Right renal pelvis (tissue), 4 donors: ENCODE results near the gene SPA17. TPM values are rescaled to one million over a fixed set of nuclear protein-coding genes. Genes with fewer than 3 reads are reported as not detected.

Experiments used
- DNase-seq, 4 donors: peaks; one replicate each; pipeline ENCODE4 v3.0.0-alpha.2; 2013; ENCODE audit warnings: low read depth in 4 of 4, low spot score in 3 of 4, missing footprints in 1 of 4
- polyA plus RNA-seq, 4 donors: library from polyadenylated mRNA; unstranded; fragments of 120-200 nt; gene quantifications; one replicate each; pipeline ENCODE4 v1.2.1, GENCODE V29; 2013; ENCODE audit not compliant: insufficient read length in 4 of 4

SPA17 gene
- polyA plus RNA-seq, 4 donors = 19.4 to 22.7 (median 20.2) TPM

DNA sequence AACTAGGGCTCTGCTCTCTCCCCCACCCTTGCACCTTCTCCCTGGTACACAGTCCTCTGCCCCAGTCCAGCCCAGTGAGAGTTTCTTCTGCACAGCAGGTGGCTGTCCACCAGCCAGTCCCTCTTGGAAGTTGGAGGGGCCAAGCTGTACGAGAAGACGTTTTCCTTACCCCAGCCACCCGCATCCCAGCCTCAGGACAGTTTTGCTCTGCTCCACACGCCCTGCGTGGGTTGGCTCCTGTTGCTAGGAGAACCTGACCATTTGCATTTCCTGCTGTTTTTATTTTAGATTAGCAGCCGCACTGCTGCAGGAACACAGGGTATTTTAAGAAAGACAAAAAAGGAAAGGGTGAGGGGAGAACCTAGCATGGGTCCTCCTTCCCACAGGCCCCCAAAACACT, 48.5 kb downstream of the SPA17 start:
- DNase-seq = no peak

DNA sequence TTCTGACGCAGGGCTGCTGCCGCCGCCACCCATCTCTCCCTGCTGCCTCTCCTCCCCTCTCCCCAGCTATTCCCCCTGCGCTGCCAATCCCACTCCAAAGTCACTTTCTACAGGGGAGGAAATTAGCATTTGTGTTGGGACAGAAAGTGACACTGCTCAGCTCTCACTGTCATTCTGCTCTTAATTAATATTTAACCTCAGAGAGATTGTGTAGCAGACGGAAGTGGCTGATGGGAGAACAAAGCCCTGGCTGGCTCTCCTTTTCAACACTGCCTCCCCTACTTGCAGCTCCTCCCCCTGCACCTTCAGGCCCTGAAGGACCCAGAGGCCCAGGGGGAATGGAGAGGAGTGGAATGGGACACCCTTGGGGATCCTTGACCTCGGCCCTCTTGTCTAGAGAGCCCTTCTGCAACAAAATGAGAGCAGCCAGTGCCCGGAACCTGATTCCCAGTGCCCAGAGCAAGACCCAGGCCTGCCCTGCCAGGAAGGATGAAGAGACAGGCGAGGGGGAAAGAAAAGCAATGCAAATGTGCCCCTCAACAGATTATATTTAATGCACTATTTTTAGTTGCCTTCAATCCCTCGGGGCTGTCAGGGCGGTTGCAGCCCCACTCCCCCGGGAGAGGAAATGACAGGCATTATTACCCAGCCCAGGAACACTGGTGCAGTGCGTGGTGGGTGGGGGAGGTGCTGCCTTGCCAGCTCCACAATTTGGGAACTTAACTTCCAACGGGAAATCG, 51.4 kb downstream of the SPA17 start:
- DNase-seq = no peak

DNA sequence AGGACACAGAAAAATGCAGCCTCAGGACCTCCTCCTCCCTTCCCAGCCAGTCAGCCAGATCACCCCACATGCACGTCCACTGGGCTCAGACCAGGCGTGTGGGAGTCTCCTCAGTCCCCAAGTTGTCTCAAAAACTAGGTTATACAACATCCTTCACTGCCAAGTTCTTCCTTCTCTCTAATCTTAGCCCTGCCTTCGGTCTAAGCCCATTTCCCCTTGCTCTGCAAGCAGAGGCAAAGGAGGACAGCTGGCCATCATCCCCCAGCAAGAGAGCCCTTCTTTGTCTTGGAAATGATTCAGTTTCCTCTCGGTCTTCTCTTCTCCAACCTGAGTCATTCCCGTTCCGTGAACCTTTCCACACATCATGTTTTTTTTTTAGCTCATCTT, 52.0 kb downstream of the SPA17 start:
- DNase-seq = no peak

DNA sequence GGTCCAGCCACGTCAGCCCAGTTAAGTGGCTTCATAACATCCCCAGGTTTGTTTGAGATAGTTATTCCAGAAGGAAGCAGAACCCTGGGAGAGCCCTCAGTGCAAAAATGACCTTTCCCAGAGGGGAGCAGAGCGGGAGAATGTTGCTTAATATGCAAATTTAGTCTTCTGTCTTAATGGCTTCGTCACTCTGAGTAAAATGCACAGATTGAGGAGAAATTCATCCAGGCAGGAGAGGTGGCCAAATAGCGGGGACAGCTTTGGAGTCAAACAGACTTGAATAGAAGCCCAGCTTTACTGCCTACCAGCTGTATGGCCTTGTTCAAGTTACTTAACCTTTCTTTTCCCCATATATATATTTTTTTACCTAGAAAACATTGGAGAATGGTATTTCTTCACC, 53.8 kb downstream of the SPA17 start:
- no peak for DNase-seq

DNA sequence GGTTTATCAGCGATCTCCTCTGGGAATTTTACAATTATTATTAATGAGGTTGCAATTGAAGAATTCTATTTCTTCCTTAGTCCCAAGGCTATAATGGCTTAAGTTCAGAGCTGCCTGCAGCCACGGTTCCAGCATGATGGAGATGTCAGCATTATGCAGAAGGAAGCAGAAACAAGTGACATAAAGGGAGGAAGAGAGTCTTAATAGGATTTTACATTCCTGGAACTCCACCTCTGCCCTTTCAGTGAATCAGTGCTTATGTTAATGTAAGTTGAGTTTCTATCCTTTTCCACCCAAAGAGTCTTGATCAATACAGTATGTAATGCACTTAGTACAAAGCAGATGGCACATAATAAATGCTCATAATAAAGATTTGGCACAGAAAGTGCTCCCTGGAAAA, 54.4 kb downstream of the SPA17 start:
- DNase-seq = no peak

DNA sequence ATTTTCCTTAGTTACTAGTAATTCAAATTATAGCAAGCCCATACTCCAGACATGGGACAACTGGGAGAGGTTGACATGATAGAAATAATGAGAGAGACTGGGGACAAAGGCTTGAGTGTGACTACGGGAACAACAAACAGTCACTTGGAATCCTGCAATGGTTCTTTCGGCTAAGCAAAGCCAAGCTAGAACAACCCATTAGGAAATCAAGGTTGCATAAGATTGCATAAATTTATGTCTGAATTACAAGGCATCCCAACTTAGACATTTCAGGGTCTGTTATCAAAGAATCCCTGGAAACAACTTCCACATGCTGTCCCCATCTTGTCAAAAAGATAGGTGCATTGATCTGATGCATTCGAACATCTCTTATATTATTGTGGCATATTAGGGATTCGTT, 55.9 kb downstream of the SPA17 start:
- no peak for DNase-seq

DNA sequence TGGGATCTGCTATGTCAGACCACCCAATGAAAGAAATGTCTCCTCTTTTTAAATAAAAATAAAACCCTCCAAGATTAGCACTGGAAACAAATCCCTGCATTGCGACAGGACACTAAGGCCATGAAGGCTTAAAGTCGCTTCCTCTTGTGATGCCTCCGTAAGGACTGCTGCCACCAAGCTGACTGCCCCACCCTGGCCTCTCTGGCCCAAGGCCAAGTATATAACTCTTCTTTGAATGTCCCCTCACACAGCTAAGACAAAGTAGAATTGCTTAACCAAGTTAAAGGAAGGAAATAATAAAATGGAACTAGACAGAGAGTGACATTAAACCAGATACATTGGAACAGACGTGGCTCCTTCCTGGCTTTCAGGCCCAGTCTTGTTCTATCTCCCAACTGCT, 58.5 kb downstream of the SPA17 start:
- DNase-seq = no peak

DNA sequence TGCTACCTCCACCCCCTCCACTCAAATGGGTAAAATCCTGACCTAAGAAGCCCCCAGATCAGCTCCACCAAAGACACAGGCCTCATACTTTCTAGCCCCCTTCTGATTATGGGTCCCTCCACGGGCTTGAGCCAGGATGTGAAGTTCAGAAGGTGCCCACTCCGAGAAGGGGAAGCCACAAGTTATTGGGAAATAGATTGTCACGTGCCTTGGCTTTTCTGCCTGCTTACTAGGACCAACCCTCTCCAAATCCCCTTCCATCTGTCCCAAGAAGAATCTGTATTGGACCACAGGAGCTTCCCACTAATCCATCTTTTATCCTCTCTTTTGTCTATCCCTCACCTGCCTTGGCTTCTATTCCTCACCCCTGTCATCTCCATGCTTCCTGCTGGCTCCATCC, 63.0 kb downstream of the SPA17 start:
- no peak for DNase-seq

DNA sequence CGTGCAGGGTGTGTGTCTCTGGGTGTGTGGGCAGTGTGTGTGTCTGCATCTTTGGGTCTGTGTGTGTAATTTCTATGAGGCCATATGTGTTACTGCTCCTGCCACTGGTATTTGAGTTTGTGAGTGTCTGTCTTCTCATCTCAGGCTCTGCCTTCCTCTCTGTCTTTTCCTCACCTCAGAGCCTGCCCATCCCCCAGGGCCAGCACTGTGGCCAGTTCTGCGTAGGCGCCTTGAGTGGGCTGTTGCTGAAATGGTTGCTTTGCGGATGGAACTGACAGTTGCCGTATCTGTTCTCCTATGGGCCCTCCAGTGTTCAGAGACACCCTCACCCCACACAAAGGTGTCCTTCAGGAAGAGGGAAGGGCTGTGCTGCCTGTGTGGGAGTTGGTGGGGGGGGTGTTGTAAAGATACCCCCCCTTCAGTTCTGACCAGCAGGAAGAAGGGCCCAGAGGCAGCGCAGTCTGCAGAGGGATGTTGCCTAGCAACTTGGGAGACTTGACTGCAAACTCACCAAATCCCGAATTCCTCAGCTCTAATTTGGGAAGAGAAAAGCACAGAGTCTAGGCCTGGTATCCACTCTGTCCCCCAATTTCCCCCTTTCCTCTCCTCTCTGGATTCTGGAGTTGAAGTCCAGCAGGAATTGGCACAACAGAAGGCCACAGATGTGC, 64.1 kb downstream of the SPA17 start:
- DNase-seq = no peak

DNA sequence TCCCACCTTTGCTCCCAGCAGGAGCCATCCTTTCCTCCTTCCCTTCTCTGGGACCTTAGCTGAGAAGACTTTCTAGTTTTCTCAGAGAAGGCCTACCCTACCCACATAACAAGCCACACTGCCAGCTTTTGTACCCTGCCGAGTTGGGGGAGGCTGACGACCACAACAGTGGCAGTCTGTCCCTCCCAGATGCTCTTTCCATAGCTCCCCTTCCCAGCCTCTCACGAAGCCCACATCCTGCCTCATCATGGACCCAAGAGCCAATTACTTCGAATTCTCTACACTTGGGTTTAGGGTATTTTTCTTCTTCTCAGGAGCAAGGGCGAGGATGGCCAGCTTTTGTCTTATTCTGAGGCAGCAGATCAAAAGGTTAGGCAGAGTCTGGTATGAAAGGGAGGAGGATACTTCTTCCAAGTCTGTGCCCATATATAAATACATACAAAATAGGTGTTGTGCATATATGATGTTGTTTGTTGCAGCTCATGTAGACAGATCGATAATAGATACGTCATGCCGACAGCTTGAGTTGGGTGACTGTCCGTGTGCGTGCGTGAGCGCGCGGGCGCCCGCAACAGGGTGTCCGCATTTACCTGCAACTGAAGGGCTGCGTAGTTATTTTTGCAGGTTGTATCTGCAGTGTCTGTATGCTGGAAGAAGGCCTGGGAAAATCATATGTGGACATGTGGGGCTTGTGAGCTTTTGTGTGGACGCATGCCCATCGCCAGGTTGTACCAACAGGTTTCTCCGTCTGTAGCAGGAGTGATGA, 65.2 kb downstream of the SPA17 start:
- no peak for DNase-seq

DNA sequence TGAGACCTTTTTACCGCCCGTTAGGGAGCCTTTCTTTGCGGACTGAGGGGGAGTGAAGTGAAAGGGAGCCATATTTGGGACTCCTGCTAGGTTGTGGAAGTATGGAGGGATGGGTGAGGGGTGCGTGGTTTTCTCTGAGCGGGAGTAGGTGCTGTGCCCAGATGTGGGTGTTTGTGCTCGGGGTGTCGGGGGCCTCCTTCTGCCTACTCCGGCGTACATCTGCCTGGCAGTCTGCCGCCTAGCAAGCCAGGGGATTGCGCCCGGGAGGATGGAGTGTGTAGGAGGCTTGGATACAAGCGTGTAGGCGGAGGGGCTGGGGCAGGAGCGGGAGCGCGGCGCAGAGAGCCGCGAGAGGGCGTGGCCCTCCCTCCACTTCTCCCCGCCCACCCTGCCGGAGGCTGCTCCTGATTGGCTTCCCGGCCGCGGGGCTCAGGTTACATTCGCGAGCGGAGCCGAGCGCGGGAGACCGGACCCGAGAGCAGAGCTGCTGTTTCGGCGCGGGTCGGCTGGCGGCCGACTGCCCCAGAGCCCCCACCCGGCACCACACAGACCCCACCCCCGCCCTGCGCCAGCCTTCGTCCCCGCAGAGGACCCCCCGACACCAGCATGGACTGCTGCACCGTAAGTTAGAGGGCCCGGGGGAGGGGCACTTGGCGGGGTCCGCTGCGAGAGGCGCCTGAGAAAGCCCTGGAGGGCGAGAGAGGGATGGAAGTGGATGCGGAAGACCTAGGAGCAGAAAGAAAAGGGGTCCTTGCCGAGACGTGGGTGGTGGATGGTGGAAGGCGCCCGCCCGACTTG, 66.0 kb downstream of the SPA17 start, which contains the start of gene NRGN:
TSS of gene NRGN (plus strand) at position 464 of the 798 bp plus-strand sequence. CDS start at position 607, 143 bp downstream.
- peak; percentile 86 to 88 (median 88) for DNase-seq

DNA sequence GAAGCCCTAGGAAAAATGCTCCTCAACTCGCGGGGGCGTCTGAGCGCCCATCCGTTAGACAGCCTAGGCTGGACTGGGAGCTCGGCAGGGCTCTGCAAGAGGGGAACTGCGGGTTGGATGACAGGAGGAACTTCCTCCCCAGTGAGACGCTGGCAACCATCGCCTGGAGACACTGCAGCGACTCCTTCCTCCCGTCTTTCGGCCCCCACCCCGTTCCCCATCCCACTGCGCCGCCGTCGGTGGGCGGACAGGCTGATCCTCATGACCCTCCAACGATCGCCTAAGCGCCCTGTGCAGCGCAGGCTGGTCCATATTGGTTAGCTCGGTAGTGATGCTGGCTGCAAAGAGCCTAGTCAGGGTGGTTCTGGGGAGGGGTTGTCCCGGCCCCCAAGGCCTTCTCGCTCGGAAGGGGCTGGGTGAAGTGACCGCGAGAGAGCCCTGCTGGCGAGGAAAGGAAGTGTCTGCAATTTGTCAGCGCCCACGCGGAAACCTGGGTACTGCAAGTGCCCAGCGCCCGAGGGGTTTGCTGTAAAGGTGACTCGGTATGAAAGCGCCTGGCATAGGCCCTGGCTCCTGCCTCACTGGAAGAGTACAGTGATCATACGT, 66.7 kb downstream of the SPA17 start:
- DNase-seq = no peak

DNA sequence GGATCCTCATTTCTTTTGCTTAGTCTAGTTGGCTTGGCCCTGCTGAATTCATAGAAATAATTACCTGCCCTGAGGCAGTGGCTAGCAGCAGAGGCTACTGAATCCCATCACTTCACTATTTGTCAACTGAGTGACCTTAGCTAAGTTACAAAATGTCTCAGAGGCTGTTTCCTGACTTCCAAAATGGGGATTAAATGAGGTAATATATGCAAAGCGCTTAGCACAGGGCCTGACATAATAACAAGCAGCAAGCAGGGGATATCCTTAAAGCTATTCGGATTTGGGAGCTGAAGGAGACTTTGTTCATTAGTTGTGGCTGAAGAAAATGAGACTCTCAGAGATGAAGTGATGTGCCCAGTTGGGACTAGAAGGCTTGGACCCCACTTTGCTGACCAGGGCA, 68.9 kb downstream of the SPA17 start:
- DNase-seq = no peak

DNA sequence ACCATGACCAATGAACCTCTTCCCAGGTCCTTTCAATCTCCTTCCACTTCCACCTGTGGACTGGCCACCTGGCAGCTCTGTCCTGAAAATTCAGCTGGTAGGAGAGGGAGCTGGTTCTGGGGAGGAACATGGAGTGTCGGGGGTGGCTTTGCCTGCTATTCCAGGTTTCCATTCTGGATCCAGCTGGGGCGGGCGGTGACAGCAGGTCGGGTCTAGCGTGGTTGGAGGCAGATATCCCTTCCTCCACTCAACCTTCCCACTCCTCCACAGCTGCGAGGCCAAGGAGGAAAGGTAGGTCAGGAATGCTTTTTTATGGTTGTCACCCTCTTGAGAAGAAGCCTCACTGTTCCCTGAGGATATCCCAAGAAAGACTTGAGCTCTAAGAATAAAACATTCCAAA, 69.3 kb downstream of the SPA17 start:
- DNase-seq = no peak

DNA sequence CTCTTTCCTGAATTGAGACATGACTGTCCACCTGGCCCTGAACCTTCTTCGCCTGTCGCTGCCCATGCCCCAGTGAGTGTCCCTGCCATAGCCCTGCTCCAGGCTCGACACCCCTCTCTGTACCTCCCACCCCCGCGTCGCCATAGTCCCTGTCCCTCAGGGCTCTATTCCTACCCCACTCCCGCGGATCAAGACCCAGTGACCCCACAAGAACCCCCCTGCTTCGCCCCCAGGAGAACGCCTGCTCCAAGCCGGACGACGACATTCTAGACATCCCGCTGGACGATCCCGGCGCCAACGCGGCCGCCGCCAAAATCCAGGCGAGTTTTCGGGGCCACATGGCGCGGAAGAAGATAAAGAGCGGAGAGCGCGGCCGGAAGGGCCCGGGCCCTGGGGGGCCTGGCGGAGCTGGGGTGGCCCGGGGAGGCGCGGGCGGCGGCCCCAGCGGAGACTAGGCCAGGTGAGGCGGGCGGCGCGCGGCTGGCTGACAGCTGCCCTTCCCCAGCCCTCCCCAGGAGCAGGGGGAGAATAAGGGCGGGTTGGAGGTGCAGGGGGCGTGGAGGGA, 71.6 kb downstream of the SPA17 start:
- DNase-seq = no peak

DNA sequence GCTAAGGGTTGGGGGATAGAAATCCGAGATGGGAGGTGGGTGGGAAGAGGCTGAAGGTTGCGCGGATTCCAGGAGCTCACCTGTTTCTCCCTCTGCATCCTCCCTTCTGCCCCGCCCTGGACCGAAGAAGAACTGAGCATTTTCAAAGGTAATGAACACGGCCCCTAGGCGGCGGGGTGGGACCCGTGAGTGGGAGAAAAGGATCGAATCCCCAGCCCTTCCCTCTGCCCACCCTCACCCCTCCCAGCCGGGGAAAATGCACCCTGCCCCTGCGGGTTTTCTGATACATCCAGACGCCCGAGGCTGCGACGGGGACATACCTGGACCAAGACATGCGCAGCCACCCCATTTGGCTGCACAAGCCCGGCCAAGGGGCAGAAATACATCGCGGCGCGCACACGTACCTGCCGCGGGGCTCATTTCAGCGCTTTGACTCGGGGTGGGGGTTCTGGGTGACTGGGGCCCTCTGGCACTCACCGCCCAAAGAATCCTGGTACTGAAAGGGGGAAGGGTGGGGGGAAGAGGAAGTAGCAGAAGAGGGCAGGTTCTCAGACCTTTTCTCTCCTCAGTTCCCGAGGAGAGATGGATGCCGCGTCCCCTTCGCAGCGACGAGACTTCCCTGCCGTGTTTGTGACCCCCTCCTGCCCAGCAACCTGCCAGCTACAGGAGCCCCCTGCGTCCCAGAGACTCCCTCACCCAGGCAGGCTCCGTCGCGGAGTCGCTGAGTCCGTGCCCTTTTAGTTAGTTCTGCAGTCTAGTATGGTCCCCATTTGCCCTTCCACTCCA, 72.3 kb downstream of the SPA17 start:
- DNase-seq = no peak

DNA sequence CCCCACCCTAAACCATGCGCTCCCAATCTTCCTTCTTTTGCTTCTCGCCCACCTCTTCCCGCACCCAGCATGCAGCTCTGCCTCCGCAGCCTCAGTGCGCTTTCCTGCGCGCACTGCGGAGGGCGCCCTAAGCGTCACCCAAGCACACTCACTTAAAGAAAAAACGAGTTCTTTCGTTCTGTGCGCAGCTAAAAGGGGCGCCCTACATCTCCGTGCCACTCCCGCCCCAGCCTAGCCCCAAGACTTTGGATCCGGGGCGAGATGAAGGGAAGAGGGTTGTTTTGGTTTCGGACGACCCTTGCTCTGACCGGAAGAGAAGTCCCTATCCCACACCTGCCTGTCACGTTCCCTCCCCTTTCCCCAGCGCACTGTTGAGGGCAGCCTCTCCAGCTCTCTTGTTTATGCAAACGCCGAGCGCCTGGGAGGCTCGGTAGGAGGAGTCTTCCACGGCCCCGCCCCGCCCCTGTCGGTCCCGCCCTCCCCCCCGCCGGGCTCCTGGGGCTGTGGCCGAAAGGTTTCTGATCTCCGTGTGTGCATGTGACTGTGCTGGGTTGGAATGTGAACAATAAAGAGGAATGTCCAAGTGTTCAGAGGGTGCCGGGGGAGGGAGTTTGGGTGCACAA, 73.0 kb downstream of the SPA17 start:
- no peak for DNase-seq
